ENCODE data around the gene NFIX. TPM values are rescaled to one million over a fixed set of nuclear protein-coding genes. Genes with fewer than 3 reads are reported as not detected.

NFIX gene
- total and polyA plus RNA-seq, 2 of the 13 experiments (the other 11 are each of a cell fraction or from before 2014, with no cell fraction given), result 3.4 to 5.4 TPM

- TF ChIP-seq ATF3 (CRISPR knock-in tag; IDR thresholded peaks at IDR 0.05), result no peak
- TF ChIP-seq ZNF768 (CRISPR knock-in tag; IDR thresholded peaks at IDR 0.05), result no peak
Observed at GRCh38 chr19:13138916-13139198, 143.6 kb downstream of the NFIX start (continued).

GRCh38 chr19:13139633-13140311 is 144.5 kb downstream of the NFIX start:
- intact Hi-C loops (cut with micrococcal nuclease; ENCODE audit: unreplicated experiment) (no loop called here), in situ Hi-C loops (cut with HindIII; ENCODE audit: extremely low pct_ligation_motif_present, low pct_unique_long_range_greater_than_20kb) (no loop called here)
- Histone ChIP-seq H2AFZ (ENCODE audit: low read length) (no peak overlapping the region), H3K9me3 (ENCODE audit: low read length) (no peaks in the 10 kb centered on the region), H3K4me3 (replicated peaks in 1 of 3; ENCODE audit: insufficient read depth in 1 of 3, low read depth in 2 of 3, low read length in 3 of 3) (no peak overlapping the region), H3K4me1 (ENCODE audit: insufficient read depth, low read length) (peaks cover 9% of the 10 kb centered on the region), H3K9ac (ENCODE audit: insufficient read depth, low read depth, low read length) (no peak overlapping the region), H3K4me2 (ENCODE audit: low read depth, low read length) (no peak overlapping the region), H3K27me3 (ENCODE audit: control insufficient read depth in 1 of 2, insufficient read depth in 2 of 2, low read length in 2 of 2) (no peaks in the 10 kb centered on the region), H3K27ac (ENCODE audit: extremely low read length, insufficient read depth, low read length) (no peak overlapping the region), H4K20me1 (ENCODE audit: insufficient read depth, low read length) (no peaks in the 10 kb centered on the region), H3K79me2 (ENCODE audit: insufficient read depth, low read length) (no peaks in the 10 kb centered on the region), H3K36me3 (replicated peaks in 1 of 2; ENCODE audit: control insufficient read depth in 1 of 2, insufficient read depth in 2 of 2, low read length in 2 of 2) (peaks cover 27 to 51% of the 10 kb centered on the region in 2 experiments; a peak in 4 of 5 replicates)
- DNase-seq (ENCODE audit: low spot score) (no peak), ATAC-seq (no peak), FAIRE-seq (no peak)
- ChIA-PET POLR2A (no interaction called here), CTCF (ENCODE audit: low intra/inter-chr PET ratio, low total read pairs) (no interaction called here)
- WGBS (ENCODE audit: low lambda C conversion rate), result 85% methylated on average over 7 of the region's 11 CpGs
- TSS peak; percentile 51 for BruUV-seq (replicated peaks)
- TF ChIP-seq HOXA5 (CRISPR knock-in tag; IDR thresholded peaks at IDR 0.05) (no peak), SNAI1 (CRISPR knock-in tag; IDR thresholded peaks at IDR 0.05; ENCODE audit: borderline replicate concordance) (no peak), ELF3 (CRISPR knock-in tag; IDR thresholded peaks at IDR 0.05) (no peak), ZNF337 (CRISPR knock-in tag; IDR thresholded peaks at IDR 0.05; ENCODE audit: borderline replicate concordance, low read depth) (no peak), ZNF510 (CRISPR knock-in tag; IDR thresholded peaks at IDR 0.05; ENCODE audit: low read depth) (no peak), TBP (CRISPR knock-in tag; IDR thresholded peaks at IDR 0.05) (no peak), TBL1XR1 (IDR thresholded peaks at IDR 0.05; ENCODE audit: borderline replicate concordance, low read length, partially characterized antibody) (no peak), SMARCE1 (IDR thresholded peaks at IDR 0.05; ENCODE audit: borderline replicate concordance) (no peak), THRA (CRISPR knock-in tag; IDR thresholded peaks at IDR 0.05; ENCODE audit: borderline replicate concordance) (no peak), MTERF4 (CRISPR knock-in tag; IDR thresholded peaks at IDR 0.05) (no peak), ZNF264 (CRISPR knock-in tag; IDR thresholded peaks at IDR 0.05) (no peak), ZNF484 (CRISPR knock-in tag; IDR thresholded peaks at IDR 0.05; ENCODE audit: borderline replicate concordance, low read depth) (no peak), HDAC1 (CRISPR knock-in tag; IDR thresholded peaks at IDR 0.05) (no peak), ARID4A (CRISPR knock-in tag; IDR thresholded peaks at IDR 0.05; ENCODE audit: borderline replicate concordance) (no peak), THAP11 (CRISPR knock-in tag; IDR thresholded peaks at IDR 0.05) (no peak)
